ENCODE measurements around the gene CDCA8.

- TF ChIP-seq CTCF (IDR thresholded peaks at IDR 0.05) (no peak), POLR2A (IDR thresholded peaks at IDR 0.05) (no peak)
Observed at GRCh38 chr1:37657620-37658412, 34.5 kb upstream of the CDCA8 start.

Data from right lobe of liver (tissue), 4 donors.